Erythroblast (primary cell): ENCODE measurements around the gene MICU1.
"Not testable (repeated sequence)": the region's sequence is repeated elsewhere in the genome, so short reads cannot be mapped to it uniquely, and the experiment has no call there.

Source experiments
- GATA1 ChIP-seq: IDR thresholded peaks from 2 replicates; pipeline ENCODE4 v1.6.1; 2011; ENCODE audit warnings: low read depth, mild to moderate bottlenecking, control low read depth, low read length, moderate library complexity
- POLR2A ChIP-seq: IDR thresholded peaks from 2 replicates; pipeline ENCODE4 v1.6.1; 2011; ENCODE audit warnings: mild to moderate bottlenecking, low read length

GRCh38 chr10:72646971-72647370 is 21.1 kb upstream of the MICU1 start:
- TF ChIP-seq POLR2A, GATA1: not testable (repeated sequence)
